ENCODE data around the gene COL20A1.
A peak's percentile ranks its signal among the peaks of the same experiment; 100 is the strongest.

Gene COL20A1

GRCh38 chr20:63260521-63260920, 32.5 kb upstream of the COL20A1 start:
- DNase-seq (ENCODE audit: insufficient read length, low spot score) (no peak), FAIRE-seq (no peak)

GRCh38 chr20:63261060-63261794, 31.8 kb upstream of the COL20A1 start:
- FAIRE-seq: no peak
- DNase-seq (ENCODE audit: insufficient read length, low spot score): no peak

GRCh38 chr20:63261795-63262528, 31.0 kb upstream of the COL20A1 start:
- no peak for FAIRE-seq

GRCh38 chr20:63262836-63263235, 30.1 kb upstream of the COL20A1 start:
- no peak for FAIRE-seq

More at GRCh38 chr20:63261795-63262528, 31.0 kb upstream of the COL20A1 start:
- DNase-seq (ENCODE audit: insufficient read length, low spot score): no peak

DNA sequence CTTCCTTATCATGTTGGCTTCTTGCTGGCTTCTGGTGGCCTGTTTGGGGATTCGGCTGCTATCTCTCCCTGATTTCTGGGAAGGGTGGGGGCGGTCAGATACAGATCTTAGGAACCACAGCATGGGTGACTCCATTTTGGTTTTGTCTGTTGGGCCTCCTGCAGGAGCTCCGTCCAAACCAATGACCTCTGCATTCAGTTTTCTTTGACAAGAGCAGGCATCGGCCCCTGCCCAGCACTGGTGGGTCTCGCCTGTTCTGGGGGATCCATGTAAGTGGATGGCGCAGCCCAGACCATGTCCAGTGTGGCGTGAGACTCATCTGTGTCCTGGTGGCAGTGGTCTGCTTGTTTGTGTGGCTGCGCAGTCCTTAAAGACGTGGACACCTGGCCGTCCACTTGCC, 29.0 kb upstream of the COL20A1 start:
- DNase-seq (ENCODE audit: insufficient read length, low spot score) (no peak), FAIRE-seq (no peak)

More at GRCh38 chr20:63262836-63263235, 30.1 kb upstream of the COL20A1 start:
- no peak for DNase-seq (ENCODE audit: insufficient read length, low spot score)

DNA sequence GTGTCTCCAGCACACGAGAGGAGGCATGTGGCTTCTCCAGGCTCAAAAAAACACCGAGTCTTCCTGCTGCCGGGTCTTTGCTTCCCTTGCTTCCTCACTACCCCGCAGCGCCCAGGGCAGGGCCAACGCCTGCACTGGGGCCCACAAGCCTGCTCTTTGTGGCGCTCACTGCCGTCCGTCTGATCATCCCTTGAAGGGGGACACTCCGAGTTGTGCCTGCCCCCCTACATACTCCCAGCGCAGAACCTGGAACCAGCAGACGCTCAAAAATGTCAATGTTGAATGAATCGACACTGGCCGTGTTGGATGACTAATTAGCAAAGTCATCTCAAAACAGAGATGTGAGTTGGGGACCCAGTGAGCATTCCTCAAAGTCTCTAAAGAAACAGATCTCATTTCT, 28.5 kb upstream of the COL20A1 start:
- FAIRE-seq: no peak
- DNase-seq (ENCODE audit: insufficient read length, low spot score): no peak

DNA sequence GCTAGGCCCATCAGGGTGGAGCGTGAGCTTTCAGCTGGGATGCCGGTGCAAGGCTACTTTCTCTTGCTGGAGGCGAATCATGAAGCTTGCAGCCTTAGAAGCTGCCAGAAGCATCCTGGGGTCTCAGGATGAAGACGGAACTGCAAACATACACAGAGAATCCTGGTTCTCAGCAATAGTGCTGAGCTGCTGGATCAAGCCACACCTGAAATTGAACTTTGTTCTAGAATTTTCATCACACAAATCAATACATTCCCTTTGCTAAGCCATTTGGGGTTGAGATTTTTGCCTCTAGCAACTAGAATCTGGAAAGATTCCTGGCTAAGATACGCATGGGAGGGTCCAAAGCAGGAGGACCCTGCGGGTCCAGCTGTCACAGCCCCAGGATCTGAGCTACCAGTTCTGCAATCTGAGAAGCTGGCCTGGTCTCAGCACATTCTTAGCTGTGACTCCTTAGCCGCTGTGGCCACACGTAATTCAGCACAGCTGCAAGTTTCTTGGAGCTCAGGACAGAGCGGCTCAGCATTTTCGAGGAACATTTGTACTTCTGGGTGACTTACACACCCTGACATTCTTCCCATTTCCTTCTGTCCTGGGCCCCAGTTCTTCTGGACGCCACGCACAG, 27.0 kb upstream of the COL20A1 start:
- no peak for FAIRE-seq
- no peak for DNase-seq (ENCODE audit: insufficient read length, low spot score)

DNA sequence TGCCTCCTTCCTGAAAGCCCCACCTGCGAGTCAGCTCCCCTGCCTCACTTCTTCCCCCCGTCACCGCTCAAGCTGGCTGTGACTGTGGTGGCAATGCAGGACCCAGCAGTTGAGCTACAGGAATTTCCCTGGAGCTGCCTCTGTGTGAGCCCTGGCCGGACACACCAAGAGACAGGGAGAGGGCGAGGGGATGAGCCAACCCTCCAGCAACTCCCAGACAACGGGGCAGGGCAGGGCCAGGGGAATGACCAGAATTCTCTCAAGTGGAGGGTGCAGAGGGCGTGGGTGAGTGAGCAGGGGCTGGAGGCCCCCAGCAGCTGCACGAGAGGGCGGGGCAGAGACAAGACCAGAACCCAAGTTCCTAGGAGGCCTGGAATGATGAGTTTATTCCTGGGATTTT, 25.3 kb upstream of the COL20A1 start:
- FAIRE-seq: no peak
- no peak for DNase-seq (ENCODE audit: insufficient read length, low spot score)

GRCh38 chr20:63268256-63268655, 24.7 kb upstream of the COL20A1 start:
- FAIRE-seq (no peak), DNase-seq (ENCODE audit: insufficient read length, low spot score) (no peak)

DNA sequence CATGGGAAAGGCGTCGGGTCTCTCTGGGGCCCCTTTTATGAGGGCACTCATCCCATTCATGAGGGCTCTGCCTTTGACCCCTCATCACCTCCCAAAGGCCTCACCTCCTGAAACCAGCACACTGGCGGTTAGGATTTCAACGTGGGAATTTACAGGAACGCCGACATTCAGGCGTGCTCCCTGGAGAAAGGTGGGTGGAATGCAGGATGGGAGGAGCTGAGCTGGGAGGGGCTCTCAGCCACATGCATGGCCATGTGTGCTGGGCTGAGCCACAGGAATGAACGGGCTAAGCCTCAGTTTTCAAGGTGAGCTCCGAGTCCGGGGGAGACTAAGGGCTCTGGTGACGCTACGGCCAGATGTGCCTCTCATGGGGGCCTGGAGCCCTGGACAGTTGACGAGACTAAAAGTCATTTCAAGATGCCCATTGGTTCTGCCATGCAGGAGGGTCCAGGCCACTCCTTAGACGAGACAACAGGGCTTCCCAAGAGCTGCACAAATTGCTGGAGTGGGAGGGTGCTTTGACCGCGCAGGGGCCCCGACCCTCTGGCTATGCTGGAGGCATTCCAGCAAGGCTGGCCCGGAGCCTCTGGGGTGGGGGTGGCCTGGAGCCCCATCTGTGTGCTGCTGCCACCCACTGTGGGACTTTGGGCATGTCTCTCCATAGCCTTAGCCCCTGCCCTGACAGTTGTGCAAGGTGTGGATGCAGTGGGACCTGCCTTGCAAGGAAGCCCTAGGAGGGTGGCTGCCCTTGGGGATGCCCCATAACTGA, 24.1 kb upstream of the COL20A1 start:
- FAIRE-seq (no peak), DNase-seq (ENCODE audit: insufficient read length, low spot score) (no peak)

DNA sequence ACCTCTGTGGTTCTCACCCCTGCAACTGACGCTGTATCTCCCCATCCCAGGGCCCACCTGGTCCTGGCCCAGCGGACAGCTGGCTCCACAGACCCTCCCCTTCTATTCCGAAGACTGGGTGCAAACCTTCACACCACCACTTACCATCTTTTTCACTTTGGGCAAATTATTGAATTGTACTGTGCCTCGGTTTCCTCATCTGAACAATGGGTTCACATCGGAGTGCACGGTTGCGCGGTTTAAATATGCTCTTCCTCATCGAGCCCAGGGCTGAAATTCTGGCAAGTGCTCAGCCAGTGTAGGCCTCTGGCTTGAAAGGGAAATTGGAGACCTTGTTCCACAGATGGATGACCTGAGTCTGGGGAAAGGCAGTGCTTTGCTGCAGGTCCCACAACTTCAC, 23.3 kb upstream of the COL20A1 start:
- no peak for FAIRE-seq
- no peak for DNase-seq (ENCODE audit: insufficient read length, low spot score)

DNA sequence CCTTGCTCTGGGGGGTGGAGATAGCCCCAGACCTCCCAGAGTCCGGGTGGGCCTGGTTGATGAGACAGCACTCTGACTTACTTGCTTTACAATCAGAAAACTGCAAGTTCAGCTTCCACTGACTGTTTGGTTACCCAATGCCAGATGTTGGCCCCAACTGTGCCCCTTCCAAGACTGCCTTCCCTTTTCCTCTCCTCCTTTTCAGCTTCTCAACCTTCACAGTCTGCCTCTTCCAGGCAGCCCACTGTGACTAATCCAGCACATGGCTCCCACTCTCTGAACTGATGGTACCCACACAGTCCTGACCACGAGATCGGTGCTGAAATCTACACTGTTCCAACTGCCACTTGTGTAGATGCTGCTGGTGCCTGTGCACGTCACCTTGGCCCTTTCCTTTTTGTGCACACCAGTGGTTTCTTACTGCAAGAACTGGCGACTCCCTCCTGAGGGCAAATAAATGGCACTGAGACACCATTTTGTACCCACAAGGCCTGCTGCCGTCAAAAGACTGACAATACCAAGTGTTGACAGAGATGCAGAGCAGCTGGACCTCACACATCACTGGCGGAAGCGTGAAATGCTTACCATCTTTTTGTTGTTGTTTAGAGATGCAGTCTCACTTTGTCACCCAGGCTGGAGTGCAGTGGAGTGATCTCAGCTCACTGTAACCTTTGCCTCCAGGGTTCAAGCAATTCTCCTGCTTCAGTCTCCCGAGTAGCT, 22.2 kb upstream of the COL20A1 start:
- DNase-seq (ENCODE audit: insufficient read length, low spot score): no peak
- FAIRE-seq: no peak

GRCh38 chr20:63272105-63273058, 20.6 kb upstream of the COL20A1 start, which contains the start of gene ARFGAP1:
Gene ARFGAP1 (plus strand): TSS chr20:63272813. CDS start chr20:63275581, 2,768 bp downstream.
- FAIRE-seq (peak; percentile 87), DNase-seq (ENCODE audit: insufficient read length, low spot score) (peak; percentile 100)

- DNase-seq (ENCODE audit: insufficient read length, low spot score) (no peak), FAIRE-seq (no peak)
Observed at GRCh38 chr20:63273059-63273579, 19.9 kb upstream of the COL20A1 start.

GRCh38 chr20:63273635-63274380, 19.2 kb upstream of the COL20A1 start:
- no peak for FAIRE-seq
- no peak for DNase-seq (ENCODE audit: insufficient read length, low spot score)

DNA sequence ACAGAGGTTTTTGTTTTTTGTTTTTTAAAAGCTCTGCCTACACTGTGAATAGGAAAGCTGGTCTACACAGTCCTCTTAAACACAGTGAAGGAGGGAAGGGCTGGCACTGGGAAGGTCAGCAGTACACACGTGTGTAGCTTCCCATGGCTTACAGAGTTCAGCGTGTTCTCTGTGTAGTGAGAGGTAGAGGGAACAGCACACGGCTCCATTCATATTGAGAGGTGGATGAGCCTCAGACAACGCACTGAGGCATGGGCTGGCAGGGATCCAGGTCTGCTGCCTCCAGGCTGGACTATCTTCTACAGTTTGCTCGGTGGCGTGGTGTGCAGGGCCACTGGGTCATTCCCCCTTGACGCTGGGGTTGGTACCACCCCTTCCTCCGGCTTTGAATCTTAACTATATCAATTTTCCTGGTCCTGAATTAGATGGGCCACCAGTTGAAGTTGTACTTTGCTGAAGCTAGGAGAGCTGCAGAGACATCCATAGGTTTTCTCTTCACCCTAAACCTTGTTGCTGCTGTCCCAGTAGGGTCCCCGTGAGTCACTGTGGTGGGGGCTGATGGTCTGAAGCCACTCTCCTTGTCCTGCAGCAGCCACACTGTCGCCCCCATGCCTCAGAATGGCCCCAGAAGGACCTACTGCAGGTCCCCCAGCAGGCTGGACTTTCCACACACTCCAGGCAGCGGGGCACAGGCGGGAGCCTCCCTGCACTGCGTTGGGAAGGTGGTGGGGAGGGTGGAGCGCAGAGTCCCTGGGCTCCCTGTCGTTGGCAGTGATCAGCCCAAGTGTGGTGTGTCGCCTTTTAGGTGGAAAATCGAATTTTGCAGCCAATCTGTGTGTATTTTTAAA, 18.4 kb upstream of the COL20A1 start:
- FAIRE-seq (no peak), DNase-seq (ENCODE audit: insufficient read length, low spot score) (no peak)

GRCh38 chr20:63275825-63276224, 17.2 kb upstream of the COL20A1 start:
- FAIRE-seq (no peak), DNase-seq (ENCODE audit: insufficient read length, low spot score) (no peak)
